DMS 273 (cell line): Measurements from ENCODE around the gene NPAS2.

Experiments used
- DNase-seq: peaks from one replicate; lab custom pipeline; 2025; ENCODE audit not compliant: unreplicated experiment; lab: John Stamatoyannopoulos, UW

NPAS2 gene

GRCh38 chr2:100880036-100880435 lies 60.1 kb downstream of the NPAS2 start:
- DNase-seq = no peak

- no peak for DNase-seq
These were observed 60.8 kb downstream of the NPAS2 start for GRCh38 chr2:100880730-100881129.

DNA sequence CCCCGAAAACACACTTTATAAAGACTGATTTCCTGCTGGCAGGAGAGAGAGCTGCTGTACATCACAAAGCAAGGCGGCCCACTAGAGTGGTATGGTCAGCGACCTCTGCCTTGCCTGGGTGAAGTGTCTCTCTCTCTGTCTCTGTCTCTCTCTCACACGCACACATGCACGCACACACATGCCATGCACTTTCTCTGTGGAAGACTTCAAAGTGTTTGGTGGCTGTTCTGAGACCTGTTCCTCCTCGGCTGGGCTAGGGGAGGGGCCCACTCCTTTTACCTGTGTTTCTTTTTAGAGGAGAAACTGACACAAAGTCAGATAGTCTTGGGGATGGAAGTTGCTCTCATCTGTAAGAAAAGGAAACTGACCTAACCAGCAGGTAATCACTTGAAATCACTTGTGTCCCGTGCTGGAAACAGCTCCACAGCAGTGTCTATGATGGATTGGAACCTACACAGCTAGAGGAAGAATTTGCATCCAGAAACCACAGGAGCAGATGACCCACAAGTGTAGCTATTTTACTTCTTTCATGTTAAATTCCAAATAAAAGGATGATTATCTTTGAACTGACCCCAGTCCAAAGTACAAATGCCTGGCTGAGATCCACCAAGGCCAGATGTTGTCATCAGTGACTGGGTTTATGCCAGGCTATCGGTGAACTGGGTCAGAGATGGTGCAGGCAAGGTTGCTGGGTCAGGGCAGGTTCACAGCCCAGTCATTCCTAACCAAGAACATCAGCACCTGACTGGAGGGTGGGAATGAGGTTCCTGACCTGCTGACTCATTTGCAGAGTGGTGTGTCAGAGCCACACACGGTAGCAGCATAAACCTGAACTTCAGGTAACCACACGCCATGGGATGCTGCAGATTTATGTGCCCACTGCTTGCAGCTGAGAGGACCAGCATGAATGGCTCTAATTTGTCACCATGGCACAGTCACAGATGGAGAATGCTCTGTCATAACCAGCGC lies 63.0 kb downstream of the NPAS2 start:
- no peak for DNase-seq

DNA sequence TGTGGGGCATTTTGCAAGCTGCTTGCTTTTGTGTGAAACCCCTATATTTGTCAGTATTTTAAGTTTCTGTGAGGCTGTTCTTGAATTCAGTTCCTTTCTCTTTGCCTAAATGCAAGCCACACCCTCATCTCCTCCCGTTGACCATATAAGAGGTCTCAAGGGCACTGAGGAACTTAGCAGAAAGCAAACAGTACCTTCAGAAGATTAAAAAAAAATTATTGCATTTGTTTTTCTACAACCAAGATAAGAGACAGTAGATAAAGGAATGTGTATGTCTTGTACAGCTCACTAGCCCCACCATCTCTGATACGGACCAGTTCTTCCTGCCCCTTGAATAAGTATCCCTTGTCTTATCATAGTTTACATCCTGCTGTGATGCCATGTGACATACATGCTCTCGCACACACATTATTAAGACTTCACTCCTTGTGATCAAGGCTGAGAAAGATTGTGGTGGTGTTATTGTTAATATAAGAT lies 64.2 kb downstream of the NPAS2 start:
- no peak for DNase-seq

- no peak for DNase-seq
These were observed 66.1 kb downstream of the NPAS2 start for GRCh38 chr2:100886085-100886484.

- DNase-seq = no peak
These were observed 67.2 kb downstream of the NPAS2 start for GRCh38 chr2:100887039-100887578.

DNA sequence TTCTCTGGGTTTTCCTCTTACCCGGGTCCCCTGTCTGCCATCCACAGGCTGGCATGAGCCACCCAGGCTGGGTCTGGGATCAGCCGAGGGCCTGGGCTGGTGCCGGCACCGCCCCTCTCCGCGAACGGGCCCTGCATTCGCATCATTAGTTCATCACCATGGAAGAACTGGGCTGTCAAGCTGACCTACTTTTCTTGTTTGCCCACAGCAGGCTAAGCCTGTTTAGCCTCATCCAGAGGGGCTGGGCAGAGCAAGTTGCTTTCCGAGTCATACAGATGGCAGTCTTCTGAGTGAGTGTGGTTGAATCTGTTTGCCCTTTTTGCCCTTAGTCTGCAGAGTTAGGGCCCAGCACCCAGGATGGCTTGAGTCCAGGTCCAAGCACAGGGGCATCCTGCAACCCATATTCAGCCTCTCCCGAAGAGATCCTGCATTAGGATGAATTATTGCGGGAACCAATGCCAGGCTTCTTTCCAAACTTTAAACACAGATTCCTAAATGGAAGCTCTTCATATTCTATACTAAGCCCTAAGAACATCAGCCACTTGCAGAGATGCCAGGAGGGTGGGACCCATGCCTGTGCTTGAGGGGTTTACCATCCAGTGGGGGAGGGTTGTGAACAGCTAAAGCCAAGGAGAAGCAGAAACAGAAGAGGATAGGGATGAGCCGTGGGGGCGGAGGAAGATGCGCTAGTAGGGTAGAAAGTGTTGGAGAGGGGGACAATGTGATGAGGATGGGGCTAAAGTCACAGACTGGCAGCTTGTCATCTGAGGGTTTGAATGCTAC lies 68.0 kb downstream of the NPAS2 start:
- DNase-seq = no peak

DNA sequence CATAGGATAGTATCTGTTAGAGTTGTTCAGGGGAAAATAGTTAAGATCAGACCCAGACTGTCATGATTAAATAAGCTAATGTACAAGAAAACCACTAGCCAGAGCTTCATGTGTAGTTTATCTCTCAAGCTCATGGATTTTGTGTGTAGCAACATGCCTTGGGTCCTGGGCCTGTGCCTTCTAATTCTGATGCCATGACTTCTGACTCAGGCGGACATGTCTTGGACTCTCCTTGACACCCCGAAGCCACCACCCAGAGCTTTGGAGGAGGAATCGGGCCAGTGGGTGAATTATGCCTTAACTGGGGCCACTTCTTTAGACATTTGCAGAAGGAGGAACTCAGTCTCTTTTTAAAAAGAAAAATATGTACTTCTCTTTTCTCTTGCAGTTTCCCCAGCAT lies 68.7 kb downstream of the NPAS2 start:
- DNase-seq = no peak

DNA sequence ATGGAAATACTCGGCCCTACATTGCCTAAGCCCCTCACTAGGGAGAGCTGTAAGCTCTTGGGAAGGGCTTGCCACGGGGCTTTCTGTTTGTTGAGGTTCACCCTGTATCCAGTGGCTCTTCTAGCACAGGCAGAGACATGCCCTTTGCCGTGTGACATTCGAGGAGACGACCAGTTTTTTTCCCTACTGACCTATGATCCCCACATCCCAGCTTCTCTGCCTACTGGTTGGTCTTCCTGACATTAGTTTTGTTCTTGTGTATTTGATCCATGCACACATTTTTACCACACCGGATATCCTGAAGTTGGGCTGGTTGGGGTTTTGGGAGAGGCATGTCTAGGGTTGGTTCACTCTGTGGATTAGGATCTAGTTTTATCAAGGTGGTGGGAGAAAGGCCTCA lies 69.3 kb downstream of the NPAS2 start:
- DNase-seq = no peak

DNA sequence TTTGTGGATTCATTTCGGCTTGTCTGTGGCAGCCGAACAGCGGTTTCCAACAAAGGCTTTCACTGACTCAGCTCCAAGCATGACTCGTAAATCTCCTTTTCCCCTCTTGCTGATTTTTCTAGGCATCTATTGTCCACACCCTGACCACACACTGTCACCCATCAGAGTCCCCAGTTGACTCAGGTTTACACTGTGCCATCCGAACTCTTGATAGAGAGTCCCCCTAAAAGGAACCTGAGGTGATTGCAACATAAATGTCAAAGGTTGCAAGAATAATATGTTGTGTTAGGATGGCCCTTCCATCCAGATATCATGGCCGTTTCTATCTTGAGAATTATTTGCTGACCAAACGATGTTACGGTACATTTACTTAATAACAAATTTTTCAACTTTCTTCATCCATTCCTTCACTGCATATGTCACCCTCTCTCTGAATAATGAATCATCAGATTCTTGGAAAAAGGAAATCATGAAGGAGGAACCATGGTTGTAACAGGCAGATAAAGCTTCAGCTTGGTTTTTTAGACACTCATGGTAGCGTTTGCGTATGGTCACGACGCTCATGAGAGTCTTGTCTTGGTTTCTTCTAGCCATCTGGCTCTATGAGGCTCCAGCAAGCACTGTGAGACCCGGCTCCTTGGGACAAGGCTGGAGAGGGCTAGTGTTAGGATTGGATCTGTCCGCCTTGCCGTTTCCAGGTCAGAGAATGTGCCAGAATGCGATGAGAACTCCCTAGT lies 72.1 kb downstream of the NPAS2 start:
- no peak for DNase-seq

GRCh38 chr2:100893392-100894104 lies 73.6 kb downstream of the NPAS2 start:
- DNase-seq = no peak

- DNase-seq = no peak
These were observed 74.3 kb downstream of the NPAS2 start for GRCh38 chr2:100894105-100894795.

GRCh38 chr2:100894796-100895156 lies 74.8 kb downstream of the NPAS2 start:
- DNase-seq = no peak

DNA sequence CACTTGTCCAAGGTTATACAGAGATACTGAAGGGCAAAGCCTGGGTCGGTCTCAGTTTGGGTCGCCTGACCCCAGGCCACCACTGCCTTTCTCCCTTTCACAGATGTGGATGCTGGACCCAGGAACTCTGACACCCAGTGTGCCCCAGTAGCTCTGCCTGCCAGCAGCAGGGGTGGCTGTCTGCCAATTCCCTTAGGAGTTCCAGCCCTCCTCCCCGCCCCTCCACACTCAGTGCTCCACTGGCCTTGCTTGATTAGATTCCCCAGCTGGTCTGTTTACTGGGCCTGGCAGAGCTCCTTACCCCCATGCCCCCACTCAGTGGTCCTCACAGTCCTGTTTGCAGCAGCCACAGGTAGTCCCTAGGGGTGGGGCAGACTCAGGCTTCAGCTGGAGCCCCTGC lies 75.5 kb downstream of the NPAS2 start:
- no peak for DNase-seq

GRCh38 chr2:100895934-100896685 lies 76.2 kb downstream of the NPAS2 start:
- no peak for DNase-seq

DNA sequence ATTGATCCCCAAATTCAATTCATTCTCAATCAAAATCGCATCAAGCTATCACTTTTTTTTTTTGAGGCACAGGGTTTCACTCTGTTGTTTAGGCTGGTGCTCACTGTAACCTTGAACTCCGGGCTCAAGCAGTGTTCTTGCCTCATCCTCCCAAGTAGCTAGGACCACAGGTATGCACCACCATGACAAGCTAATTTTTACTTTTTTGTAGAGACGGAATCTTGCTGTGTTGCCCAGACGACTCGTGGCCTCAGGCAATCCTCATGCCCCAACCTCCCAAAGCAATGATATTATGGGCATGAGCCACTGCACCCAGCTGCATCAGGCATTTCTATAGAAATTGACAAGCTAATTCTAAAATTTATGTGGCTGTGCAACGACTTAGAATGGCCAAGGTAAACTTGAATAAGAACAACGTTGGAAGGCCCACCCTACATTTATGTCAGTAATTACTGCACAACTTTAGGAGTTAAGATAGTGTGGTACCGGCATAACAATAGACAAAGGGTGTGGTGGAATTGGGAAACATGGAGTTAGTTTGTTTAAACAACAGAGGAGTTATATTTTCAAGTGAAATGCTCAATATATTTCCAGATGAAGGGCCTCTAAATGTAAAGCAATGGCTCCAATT lies 78.2 kb downstream of the NPAS2 start:
- DNase-seq = no peak

GRCh38 chr2:100900156-100900795 lies 80.3 kb downstream of the NPAS2 start:
- no peak for DNase-seq

DNA sequence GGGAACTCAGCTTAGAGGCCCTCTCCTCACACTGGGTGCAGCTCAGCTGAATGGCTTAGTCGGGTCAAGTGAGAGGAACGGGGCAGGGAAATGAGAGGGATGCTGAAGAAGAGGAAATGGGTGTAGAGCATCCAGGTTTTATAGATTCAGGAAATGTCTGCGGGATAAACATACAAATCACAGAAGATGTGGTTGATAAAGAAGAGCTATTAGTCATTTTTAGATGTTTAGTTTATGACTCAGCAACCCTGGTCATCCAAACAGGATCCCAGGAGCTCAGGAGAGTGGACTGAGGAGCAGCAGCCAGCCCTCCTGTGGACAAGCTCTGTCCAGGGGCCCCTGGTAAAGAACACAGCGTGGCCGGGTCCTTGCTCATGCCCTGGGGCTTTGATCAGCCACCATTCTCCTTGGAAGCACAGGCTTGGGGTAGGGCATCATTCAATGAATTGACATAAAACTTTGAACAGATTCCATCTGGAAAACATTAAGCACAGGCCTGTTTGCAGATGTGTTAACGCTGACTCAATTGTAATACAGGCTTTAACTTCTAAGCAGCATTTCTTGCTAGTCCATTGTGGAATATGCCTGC lies 83.0 kb downstream of the NPAS2 start:
- DNase-seq = no peak
